NB4 (cell line): ENCODE data around the gene KIF13A.
"Not testable (repeated sequence)": the region's sequence is repeated elsewhere in the genome, so short reads cannot be mapped to it uniquely, and the experiment has no call there.

Experiments
- DNase-seq: peaks from one replicate; pipeline ENCODE4 v3.0.0; 2010; ENCODE audit warnings: low read depth
- H3K4me3 ChIP-seq: one replicate; pipeline ENCODE4 v1.5.1; 2011; ENCODE audit warnings: mild to moderate bottlenecking, low read depth, low read length, moderate library complexity
- CTCF ChIP-seq: IDR thresholded peaks from one replicate; pipeline ENCODE4 v1.5.1; 2012; ENCODE audit warnings: low read depth, low read length
- MAX ChIP-seq: IDR thresholded peaks from 2 replicates; pipeline ENCODE4 v1.6.1; 2011; ENCODE audit warnings: low read depth, low read length
- MYC ChIP-seq: IDR thresholded peaks from 2 replicates; pipeline ENCODE4 v1.6.1; 2011; ENCODE audit warnings: low read depth, low read length
- POLR2A ChIP-seq: IDR thresholded peaks from 2 replicates; pipeline ENCODE4 v1.6.1; 2011; ENCODE audit warnings: mild to moderate bottlenecking; ENCODE audit not compliant: insufficient read length; ENCODE audit errors: extremely low read depth

The KIF13A gene

GRCh38 chr6:17771609-17772008, 215.8 kb downstream of the KIF13A start:
- no peak for DNase-seq
- no peak for TF ChIP-seq CTCF
- TF ChIP-seq MAX: no peak
- TF ChIP-seq POLR2A: no peak
- no peak for TF ChIP-seq MYC
- no peak overlapping the region for H3K4me3 ChIP-seq

GRCh38 chr6:17768881-17769280, 218.6 kb downstream of the KIF13A start:
- TF ChIP-seq POLR2A: no peak
- TF ChIP-seq MAX: no peak
- TF ChIP-seq MYC: no peak
- TF ChIP-seq CTCF: no peak
- no peak overlapping the region for H3K4me3 ChIP-seq
- no peak for DNase-seq

- DNase-seq: peak; percentile 51
- TF ChIP-seq MYC: no peak
- H3K4me3 ChIP-seq: no peak overlapping the region
Observed at GRCh38 chr6:17768388-17768787, 219.0 kb downstream of the KIF13A start.

GRCh38 chr6:17762651-17763050, 224.8 kb downstream of the KIF13A start:
- TF ChIP-seq CTCF (no peak), MAX (no peak), MYC (no peak), POLR2A (no peak)
- no peak for DNase-seq
- H3K4me3 ChIP-seq: no peak overlapping the region

GRCh38 chr6:17758119-17758518, 229.3 kb downstream of the KIF13A start:
- TF ChIP-seq POLR2A (no peak), MYC (no peak), CTCF (no peak), MAX (no peak)
- no peak for DNase-seq
- H3K4me3 ChIP-seq: no peak overlapping the region

- TF ChIP-seq MYC: no peak
- TF ChIP-seq CTCF: no peak
- no peak for TF ChIP-seq MAX
- H3K4me3 ChIP-seq: no peak overlapping the region
- no peak for DNase-seq
Observed at GRCh38 chr6:17754254-17754653, 233.2 kb downstream of the KIF13A start.

- H3K4me3 ChIP-seq, DNase-seq: not testable (repeated sequence)
Observed at GRCh38 chr6:17745324-17745723, 242.1 kb downstream of the KIF13A start.

GRCh38 chr6:17744757-17745308, 242.6 kb downstream of the KIF13A start:
- not testable (repeated sequence) for H3K4me3 ChIP-seq, DNase-seq
